GM23248 (cell line): ENCODE measurements around the gene UBE2L3. TPM values are rescaled to one million over a fixed set of nuclear protein-coding genes. Genes with fewer than 3 reads are reported as not detected.

Experiments
- DNase-seq: peaks from one replicate; pipeline ENCODE4 v3.0.0-alpha.2; 2015
- H2AFZ ChIP-seq: fragments of 200-600 bp; sonication (generic); 2 replicates; pipeline ENCODE4 v1.6.1; 2016; ENCODE audit warnings: antibody characterized with exemption
- H3F3A ChIP-seq: fragments of 200-600 bp; sonication (generic); 2 replicates; pipeline ENCODE4 v1.6.1; 2016; ENCODE audit warnings: mild to moderate bottlenecking, antibody characterized with exemption, mixed run types; ENCODE audit not compliant: insufficient read depth
- H3K27ac ChIP-seq: fragments of 200-600 bp; sonication (generic); 2 replicates; pipeline ENCODE4 v1.5.1; 2016; ENCODE audit warnings: mild to moderate bottlenecking
- H3K27me3 ChIP-seq: fragments of 200-600 bp; sonication (generic); replicated peaks from 2 replicates; pipeline ENCODE4 v1.6.1; 2016; ENCODE audit warnings: mild to moderate bottlenecking; ENCODE audit not compliant: insufficient read depth
- H3K36me3 ChIP-seq: fragments of 200-600 bp; sonication (generic); 2 replicates; pipeline ENCODE4 v1.6.1; 2016; ENCODE audit warnings: low read depth, mild to moderate bottlenecking
- H3K4me1 ChIP-seq: fragments of 200-600 bp; sonication (generic); 2 replicates; pipeline ENCODE4 v1.6.1; 2016; ENCODE audit warnings: mild to moderate bottlenecking; ENCODE audit not compliant: insufficient read depth
- H3K4me2 ChIP-seq: fragments of 200-600 bp; sonication (generic); one replicate; pipeline ENCODE4 v1.6.1; 2016; ENCODE audit warnings: mild to moderate bottlenecking; ENCODE audit not compliant: unreplicated experiment
- H3K4me3 ChIP-seq: fragments of 200-600 bp; sonication (generic); 2 replicates; pipeline ENCODE4 v1.5.1; 2016; ENCODE audit warnings: mild to moderate bottlenecking
- H3K79me2 ChIP-seq: fragments of 200-600 bp; sonication (generic); 2 replicates; pipeline ENCODE4 v1.6.1; 2016; ENCODE audit warnings: mild to moderate bottlenecking; ENCODE audit not compliant: insufficient read depth
- H3K9ac ChIP-seq: fragments of 200-600 bp; sonication (generic); 2 replicates; pipeline ENCODE4 v1.6.1; 2016; ENCODE audit warnings: mild to moderate bottlenecking
- H3K9me2 ChIP-seq: fragments of 200-600 bp; sonication (generic); 2 replicates; pipeline ENCODE4 v1.6.1; 2016; ENCODE audit warnings: mixed run types, mild to moderate bottlenecking, moderate library complexity; ENCODE audit not compliant: insufficient read depth
- H3K9me3 ChIP-seq: fragments of 200-600 bp; sonication (generic); one replicate; pipeline ENCODE4 v1.6.1; 2017; ENCODE audit warnings: low read depth
- H4K20me1 ChIP-seq: fragments of 200-600 bp; sonication (generic); 2 replicates; pipeline ENCODE4 v1.6.0; 2016; ENCODE audit not compliant: insufficient read depth
- EZH2 ChIP-seq: fragments of 200-600 bp; sonication (generic); IDR thresholded peaks from 2 replicates; pipeline ENCODE4 v1.6.1; 2018; ENCODE audit warnings: antibody characterized with exemption, mild to moderate bottlenecking; ENCODE audit not compliant: insufficient read depth, poor library complexity, severe bottlenecking
- EZH2phosphoT487 ChIP-seq: fragments of 200-600 bp; sonication (generic); IDR thresholded peaks from 2 replicates; pipeline ENCODE4 v1.6.1; 2018; ENCODE audit warnings: antibody characterized with exemption, moderate library complexity, mild to moderate bottlenecking, low read depth; ENCODE audit not compliant: insufficient read depth
- WGBS, 2 experiments: methylation state at CpG; one replicate each; pipeline ENCODE4 v1.1.6; 2015 to 2017; ENCODE audit warnings: low lambda C conversion rate in 2 of 2, low coverage in 1 of 2; ENCODE audit errors: missing lambda C conversion rate in 2 of 2; 5-methylcytosine and 5-hydroxymethylcytosine counted together
- in situ Hi-C: fragments of 300-500 bp; cut with MboI; formaldehyde crosslinking; loops from 2 replicates; pipeline ENCODE4 v1.15.0; 2020
- polyA plus RNA-seq: library from polyadenylated mRNA; unstranded; fragments of >200 nt; fragmentation: Nextera tagmentation; extraction: Ambion mirVana; gene quantifications from 2 replicates; pipeline ENCODE4 v1.2.1, GENCODE V29; 2016
- total RNA-seq: library from RNA; depleted of rRNA; stranded (reverse); fragments of >200 nt; shearing (Covaris generic); gene quantifications from 2 replicates; pipeline ENCODE4 v1.2.3, GENCODE V29; 2014

Gene UBE2L3
- total and polyA plus RNA-seq, 2 experiments from 2014 or later = 57.2 to 115 TPM

GRCh38 chr22:21646608-21647590 is 79.4 kb downstream of the UBE2L3 start:
- Histone ChIP-seq H3K9me2 (no peaks in the 10 kb centered on the region), H3F3A (peaks cover 8% of the 10 kb centered on the region; the same call in 1 of the 2 replicates), H3K36me3 (no peaks in the 10 kb centered on the region), H3K79me2 (peaks cover 5% of the 10 kb centered on the region; the same call in 1 of the 2 replicates), H4K20me1 (no peaks in the 10 kb centered on the region), H3K27ac (no peak overlapping the region), H2AFZ (no peak overlapping the region; the same call in 1 of the 2 replicates), H3K4me2 (no peak overlapping the region), H3K27me3 (no peaks in the 10 kb centered on the region), H3K9ac (no peak overlapping the region), H3K9me3 (no peaks in the 10 kb centered on the region), H3K4me3 (no peak overlapping the region), H3K4me1 (0 out of 2 replicates have a peak, but pooled peaks cover 7% of the 10 kb centered on the region)
- TF ChIP-seq EZH2phosphoT487 = no peak
- TF ChIP-seq EZH2 = no peak
- in situ Hi-C loops = loop anchor here (25.0 kb wide), 1 partner anchor 185 kb away; the partner anchor contains the start of gene TMEM191C
- peak; percentile 85 for DNase-seq
- WGBS, 2 experiments = 38 to 44% methylated on average over 14 of the region's 14 CpGs

DNA sequence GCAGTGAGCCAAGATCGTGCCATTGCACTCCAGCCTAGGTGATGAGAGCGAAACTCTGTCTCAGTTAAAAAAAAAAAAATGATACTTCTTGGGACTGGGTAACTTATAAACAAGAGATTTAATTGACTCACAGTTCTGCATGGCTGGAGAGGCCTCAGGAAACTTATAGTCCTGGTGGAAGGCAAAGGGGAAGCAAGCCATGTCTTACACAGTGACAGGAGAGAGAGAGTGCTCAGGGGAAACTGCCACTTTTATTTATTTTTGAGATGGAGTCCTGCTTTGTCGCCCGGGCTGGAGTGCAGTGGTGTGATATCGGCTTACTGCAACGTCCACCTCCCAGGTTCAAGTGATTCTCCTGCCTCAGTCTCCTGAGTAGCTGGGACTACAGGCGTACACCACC is 82.8 kb downstream of the UBE2L3 start:
- no peak overlapping the region for H3K27ac ChIP-seq
- H3K79me2 ChIP-seq = no peaks in the 10 kb centered on the region
- H4K20me1 ChIP-seq = no peaks in the 10 kb centered on the region
- H3K27me3 ChIP-seq = no peaks in the 10 kb centered on the region
- H3K9ac ChIP-seq = no peak overlapping the region
- WGBS, 2 experiments = 88 to 96% methylated on average over 7 of the region's 7 CpGs
- H3K36me3 ChIP-seq = no peaks in the 10 kb centered on the region
- no peaks in the 10 kb centered on the region for H3K9me2 ChIP-seq
- 0 out of 2 replicates have a peak, but pooled peaks cover 7% of the 10 kb centered on the region for H3K4me1 ChIP-seq
- no peak overlapping the region for H3K4me2 ChIP-seq
- no peak overlapping the region for H2AFZ ChIP-seq
- in situ Hi-C loops = no loop called here
- no peak overlapping the region for H3K4me3 ChIP-seq
- peaks cover 8% of the 10 kb centered on the region; the same call in 1 of the 2 replicates for H3F3A ChIP-seq
- H3K9me3 ChIP-seq = no peaks in the 10 kb centered on the region
- no peak for DNase-seq
- no peak for TF ChIP-seq EZH2

DNA sequence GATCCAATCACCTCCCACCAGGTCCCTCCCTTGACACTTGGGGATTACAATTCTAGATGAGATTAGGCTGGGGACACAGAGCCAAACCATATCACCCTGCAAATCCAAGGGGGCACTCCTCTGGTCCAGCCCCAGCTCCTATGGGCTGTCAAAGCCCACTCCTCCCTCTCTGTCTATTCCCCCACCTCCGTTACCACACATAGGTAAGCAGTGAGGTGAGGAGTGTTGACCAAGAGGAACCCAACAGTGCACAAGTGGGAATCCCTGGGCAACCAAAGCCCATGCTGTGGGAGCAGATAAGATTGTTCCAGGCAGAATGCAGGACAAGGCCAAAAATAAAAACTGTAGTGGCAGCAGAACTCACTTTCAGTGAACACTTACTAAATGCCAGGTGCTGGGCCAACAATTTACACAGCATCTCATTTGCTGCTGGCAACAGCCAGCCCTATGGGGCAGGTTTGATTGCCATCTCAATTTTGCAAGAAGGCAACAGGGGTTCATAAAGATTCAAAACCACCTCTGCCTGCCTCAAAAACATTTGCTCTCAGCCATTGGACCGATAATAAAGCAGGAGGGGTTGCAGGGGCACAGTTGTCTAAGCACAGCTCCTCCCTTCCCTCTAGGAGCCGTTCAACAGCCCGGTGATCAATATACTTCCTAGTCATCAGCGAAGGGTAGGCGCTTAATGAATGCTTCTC is 83.5 kb downstream of the UBE2L3 start:
- H2AFZ ChIP-seq = peak overlapping the region; percentile 97
- no peak for TF ChIP-seq EZH2phosphoT487
- TF ChIP-seq EZH2 = no peak
- in situ Hi-C loops = no loop called here
- H3K36me3 ChIP-seq = no peaks in the 10 kb centered on the region
- H3K9ac ChIP-seq = peak overlapping the region; percentile 80
- H3K4me1 ChIP-seq = 0 out of 2 replicates have a peak, but pooled peaks cover 7% of the 10 kb centered on the region
- no peak overlapping the region for H3K27ac ChIP-seq
- H3K9me3 ChIP-seq = no peaks in the 10 kb centered on the region
- no peaks in the 10 kb centered on the region for H3K27me3 ChIP-seq
- no peaks in the 10 kb centered on the region for H4K20me1 ChIP-seq
- peak overlapping the region; percentile 83 for H3K4me3 ChIP-seq
- H3K9me2 ChIP-seq = no peaks in the 10 kb centered on the region
- H3K4me2 ChIP-seq = peak overlapping the region; percentile 87
- H3K79me2 ChIP-seq = no peaks in the 10 kb centered on the region
- 29% methylated on average over 6 of the region's 6 CpGs for WGBS, 2 experiments
- DNase-seq = peak; percentile 19
- peaks cover 8% of the 10 kb centered on the region; the same call in 1 of the 2 replicates for H3F3A ChIP-seq

DNA sequence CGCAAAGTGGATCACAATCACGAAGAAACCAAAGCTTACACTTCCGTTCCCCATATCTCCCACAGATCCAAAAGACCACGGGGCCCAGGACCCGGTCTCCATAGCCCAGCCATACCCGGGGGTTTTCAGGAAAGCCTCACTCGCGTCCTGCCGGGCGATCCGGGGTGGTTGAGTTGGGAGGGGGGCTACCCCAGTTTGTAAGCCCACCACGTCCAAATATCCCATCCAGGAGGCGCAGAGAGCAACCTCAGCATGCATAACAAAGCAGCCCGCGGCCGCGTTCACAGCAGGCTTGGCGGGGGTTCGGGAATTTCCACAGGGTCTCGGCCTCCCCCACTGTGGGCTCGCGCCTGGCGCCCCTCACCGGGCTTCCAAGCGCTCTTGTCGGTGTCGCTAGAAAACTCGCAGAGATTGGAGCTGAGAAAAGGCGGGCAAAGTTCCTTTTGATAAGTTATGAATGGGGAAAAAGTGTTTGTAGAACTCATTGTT is 84.1 kb downstream of the UBE2L3 start:
- H2AFZ ChIP-seq = peak overlapping the region; percentile 97
- DNase-seq = no peak
- H3K4me2 ChIP-seq = peak overlapping the region; percentile 87
- TF ChIP-seq EZH2 (no peak), EZH2phosphoT487 (no peak)
- H3K27ac ChIP-seq = no peak overlapping the region
- no peaks in the 10 kb centered on the region for H3K27me3 ChIP-seq
- H3K9ac ChIP-seq = peak overlapping the region; percentile 80
- WGBS, 2 experiments = 1 to 2% methylated on average over 29 of the region's 29 CpGs
- no peaks in the 10 kb centered on the region for H3K9me3 ChIP-seq
- in situ Hi-C loops = no loop called here
- H3K4me1 ChIP-seq = 0 out of 2 replicates have a peak, but pooled peaks cover 7% of the 10 kb centered on the region
- no peaks in the 10 kb centered on the region for H4K20me1 ChIP-seq
- peaks cover 14% of the 10 kb centered on the region; the same call in 1 of the 2 replicates for H3F3A ChIP-seq
- no peaks in the 10 kb centered on the region for H3K79me2 ChIP-seq
- H3K36me3 ChIP-seq = no peaks in the 10 kb centered on the region
- H3K9me2 ChIP-seq = no peaks in the 10 kb centered on the region
- peak overlapping the region; percentile 83 for H3K4me3 ChIP-seq
